K562 (cell line): ENCODE data around the gene EXOC3L1. TPM values are rescaled to one million over a fixed set of nuclear protein-coding genes. Genes with fewer than 3 reads are reported as not detected.

ENCODE experiments used
- ATAC-seq: fragments of 200-7000 bp; cut with Tn5 transposase; 3 replicates; pipeline ENCODE4 v1.9.1; 2020; ENCODE audit warnings: moderate library complexity
- BruUV-seq: library from RNA; stranded (reverse); fragments of 400-500 nt; replicated peaks from 2 replicates; lab custom pipeline; 2021; lab: Mats Ljungman, UMichigan
- CTCF ChIA-PET: fragments of 300-600 bp; formaldehyde crosslinking; extraction: SDS; loops from one replicate; lab custom pipeline; 2021; ENCODE audit warnings: low intra/inter-chr PET ratio; lab: Yijun Ruan, JAX
- POLR2A ChIA-PET: fragments of 300-600, 350-650 bp; sonication (Branson Sonifier 250); formaldehyde crosslinking; extraction: SDS; loops from one replicate; lab custom pipeline; 2021; ENCODE audit warnings: antibody characterized with exemption, inconsistent platforms; lab: Yijun Ruan, JAX
- DNase-seq, 4 experiments: peaks; one replicate each; pipeline versions ENCODE4 v3.0.0 to v3.0.0-alpha.2; 2011 to 2018; ENCODE audit warnings: low spot score in 3 of 4, mixed read lengths in 3 of 4; ENCODE audit errors: extremely low read depth in 1 of 4
- FAIRE-seq: peaks from 2 replicates; lab custom pipeline; 2011; peaks lifted over from hg19 to GRCh38; lab: Jason Lieb, UNC
- H2AFZ ChIP-seq: 2 replicates; pipeline ENCODE4 v1.6.0; 2011; ENCODE audit warnings: low read depth, low read length, control low read depth, inconsistent platforms
- H3K27ac ChIP-seq: fragments of 200-600 bp; 3 replicates; pipeline ENCODE4 v1.8.0; 2011; ENCODE audit warnings: low read depth, mild to moderate bottlenecking, control low read depth, inconsistent platforms, low read length, moderate library complexity, mixed read lengths; ENCODE audit errors: extremely low read depth
- H3K27me3 ChIP-seq, 2 experiments: fragments of 300-600 bp in 1 of 2; 2 replicates in 1 of 2; 3 replicates in 1 of 2; pipeline versions ENCODE4 v1.6.0 to v1.8.0; 2011; ENCODE audit warnings: inconsistent platforms in 2 of 2, low read length in 2 of 2, mild to moderate bottlenecking in 1 of 2, mixed read lengths in 1 of 2, moderate library complexity in 1 of 2; ENCODE audit not compliant: control insufficient read depth in 2 of 2, insufficient read depth in 2 of 2
- H3K36me3 ChIP-seq: fragments of 300-600 bp; 3 replicates; pipeline ENCODE4 v1.8.0; 2011; ENCODE audit warnings: mild to moderate bottlenecking, low read length, inconsistent platforms; ENCODE audit not compliant: control insufficient read depth, insufficient read depth
- H3K4me1 ChIP-seq, 2 experiments: fragments of 200-600 bp in 1 of 2; replicated peaks in 1 of 2; 2 replicates in 1 of 2; 3 replicates in 1 of 2; pipeline versions ENCODE4 v1.5.1 to v1.8.0; 2011; ENCODE audit warnings: inconsistent platforms in 2 of 2, low read length in 2 of 2, mild to moderate bottlenecking in 1 of 2, mixed read lengths in 1 of 2, moderate library complexity in 1 of 2; ENCODE audit not compliant: control insufficient read depth in 2 of 2, insufficient read depth in 2 of 2
- H3K4me2 ChIP-seq: 2 replicates; pipeline ENCODE4 v1.6.1; 2011; ENCODE audit warnings: low read length, control low read depth, inconsistent platforms, mixed read lengths; ENCODE audit not compliant: insufficient read depth
- H3K4me3 ChIP-seq: fragments of 200-600 bp; sonication (generic), shearing (Covaris generic); 2 replicates; pipeline ENCODE4 v1.5.1; 2016; ENCODE audit warnings: control low read depth, inconsistent platforms
- H3K79me2 ChIP-seq: fragments of 200-600 bp; 3 replicates; pipeline ENCODE4 v1.8.0; 2011; ENCODE audit warnings: low read length, inconsistent platforms; ENCODE audit not compliant: control insufficient read depth, insufficient read depth
- H3K9ac ChIP-seq, 2 experiments: 2 replicates each; pipeline versions ENCODE4 v1.6.0 to v1.6.1; 2011; ENCODE audit warnings: low read depth in 2 of 2, low read length in 2 of 2, control low read depth in 1 of 2, inconsistent platforms in 1 of 2, mild to moderate bottlenecking in 1 of 2, mixed read lengths in 1 of 2; ENCODE audit not compliant: insufficient read depth in 1 of 2
- H3K9me1 ChIP-seq: one replicate; pipeline ENCODE4 v1.6.0; 2011; ENCODE audit warnings: inconsistent platforms, mild to moderate bottlenecking, low read length, moderate library complexity; ENCODE audit not compliant: control insufficient read depth, insufficient read depth
- H3K9me3 ChIP-seq: replicated peaks from 2 replicates; pipeline ENCODE4 v1.5.1; 2011; ENCODE audit warnings: low read depth, low read length, inconsistent platforms; ENCODE audit not compliant: control insufficient read depth, insufficient read depth
- H4K20me1 ChIP-seq: replicated peaks from 2 replicates; pipeline ENCODE4 v1.6.1; 2011; ENCODE audit warnings: low read length, inconsistent platforms, mixed read lengths; ENCODE audit not compliant: control insufficient read depth, insufficient read depth
- HMG20B ChIP-seq: fragments of 250-450 bp; sonication (Bioruptor Pico); IDR thresholded peaks from 2 replicates; pipeline ENCODE4 v1.5.0; 2021; ENCODE audit warnings: mild to moderate bottlenecking
- HNRNPL ChIP-seq: fragments of 200-400 bp; formaldehyde crosslinking; IDR thresholded peaks from 2 replicates; pipeline ENCODE4 v1.6.1; 2017; ENCODE audit warnings: low read depth, mild to moderate bottlenecking, low read length
- RBBP5 ChIP-seq: fragments of 200-600 bp; sonication (generic); IDR thresholded peaks from 2 replicates; pipeline ENCODE4 v1.6.1; 2012; ENCODE audit warnings: borderline replicate concordance, mild to moderate bottlenecking, low read length, control low read depth, inconsistent platforms; ENCODE audit not compliant: insufficient read depth, poor library complexity, severe bottlenecking
- RBM39 ChIP-seq: fragments of 200-400 bp; formaldehyde crosslinking; optimal IDR thresholded peaks from 2 replicates; pipeline ENCODE3; 2018; ENCODE audit warnings: low read depth, low read length
- SMARCE1 ChIP-seq: fragments of 450-650 bp; IDR thresholded peaks from 2 replicates; pipeline ENCODE4 v1.7.1; 2016; ENCODE audit warnings: mild to moderate bottlenecking
- TCF3 ChIP-seq: sonication (generic); formaldehyde crosslinking; IDR thresholded peaks from 2 replicates; pipeline ENCODE4 v1.4.0; 2020; ENCODE audit warnings: mild to moderate bottlenecking, missing genetic modification reagents
- ZFP30 ChIP-seq: fragments of 250-450 bp; sonication (Bioruptor Pico); IDR thresholded peaks from 2 replicates; pipeline ENCODE4 v1.8.0; 2022; ENCODE audit warnings: moderate library complexity, mild to moderate bottlenecking, inconsistent platforms, borderline replicate concordance
- ZNF3 ChIP-seq: fragments of 250-450 bp; sonication (Bioruptor Pico); IDR thresholded peaks from 2 replicates; pipeline ENCODE4 v1.5.0; 2021; ENCODE audit warnings: mild to moderate bottlenecking, moderate library complexity
- ZNF561 ChIP-seq: fragments of 450-650 bp; formaldehyde crosslinking; conservative IDR thresholded peaks from 2 replicates; pipeline ENCODE4 v1.4.0; 2020; ENCODE audit warnings: mild to moderate bottlenecking, moderate library complexity
- WGBS: fragments of 100-300 bp; shearing (Covaris generic); methylation state at CpG from one replicate; pipeline ENCODE4 v1.1.6; 2016; ENCODE audit warnings: low coverage, mixed read lengths; ENCODE audit not compliant: insufficient coverage; ENCODE audit errors: missing lambda C conversion rate; 5-methylcytosine and 5-hydroxymethylcytosine counted together
- in situ Hi-C: fragments of 300-500 bp; cut with MboI; formaldehyde crosslinking; loops from 4 replicates; pipeline ENCODE4 v1.15.0; 2018; ENCODE audit warnings: inconsistent platforms, mixed read lengths
- intact Hi-C: fragments of 100-400 bp; cut with micrococcal nuclease; formaldehyde crosslinking; loops from 2 replicates; pipeline ENCODE4 v1.14.2; 2022
- polyA plus RNA-seq, 8 experiments: library from polyadenylated mRNA; depleted of rRNA in 4 of 8; stranded (reverse) in 5 of 8; unstranded in 3 of 8; fragments of >200 nt; fragmentation: Nextera tagmentation in 2 of 8; fragmentation: Illumina TruSeq in 1 of 8; extraction: Ambion mirVana in 2 of 8; extraction: Trizol in 1 of 8; gene quantifications; 2 replicates each; pipeline versions ENCODE4 v1.2.1 to v1.2.3, GENCODE V29; 2011 to 2014; ENCODE audit warnings: inconsistent platforms in 1 of 8, missing spikeins in 1 of 8
- total RNA-seq, 7 experiments: library from RNA; depleted of rRNA in 6 of 7; stranded (reverse); fragments of >200 nt in 6 of 7; fragmentation: Illumina TruSeq in 2 of 7; extraction: Trizol in 2 of 7; gene quantifications; 2 replicates each; pipeline versions ENCODE4 v1.2.1 to v1.2.3, GENCODE V29; 2011 to 2021; ENCODE audit warnings: low replicate concordance in 1 of 7
- TF ChIP-seq, protein P1 (sequence below): fragments of 200-800 bp; sonication (Bioruptor generic); IDR thresholded peaks from 2 replicates; pipeline ENCODE4 v1.6.1; 2017; ENCODE audit warnings: missing genetic modification characterization, missing compliant biosample characterization
- TF ChIP-seq, protein P2 (sequence below): fragments of 450-650 bp; IDR thresholded peaks from 2 replicates; pipeline ENCODE4 v1.7.0; 2016; ENCODE audit warnings: borderline replicate concordance
- TF ChIP-seq, protein P3 (sequence below): fragments of 250-450 bp; sonication (Bioruptor Pico); IDR thresholded peaks from 2 replicates; pipeline ENCODE4 v1.8.0; 2021; ENCODE audit warnings: mild to moderate bottlenecking, moderate library complexity
- TF ChIP-seq, protein P4 (sequence below): fragments of 450-650 bp; conservative IDR thresholded peaks from 2 replicates; pipeline ENCODE4 v1.6.1; 2016; ENCODE audit warnings: missing genetic modification characterization, low read depth, mild to moderate bottlenecking, control low read depth, missing compliant biosample characterization

EXOC3L1 gene
- total and polyA plus RNA-seq, 9 of the 15 experiments (the other 6 are each of a cell fraction or from before 2014, with no cell fraction given), result 0.08 TPM; not detected in 8

DNA sequence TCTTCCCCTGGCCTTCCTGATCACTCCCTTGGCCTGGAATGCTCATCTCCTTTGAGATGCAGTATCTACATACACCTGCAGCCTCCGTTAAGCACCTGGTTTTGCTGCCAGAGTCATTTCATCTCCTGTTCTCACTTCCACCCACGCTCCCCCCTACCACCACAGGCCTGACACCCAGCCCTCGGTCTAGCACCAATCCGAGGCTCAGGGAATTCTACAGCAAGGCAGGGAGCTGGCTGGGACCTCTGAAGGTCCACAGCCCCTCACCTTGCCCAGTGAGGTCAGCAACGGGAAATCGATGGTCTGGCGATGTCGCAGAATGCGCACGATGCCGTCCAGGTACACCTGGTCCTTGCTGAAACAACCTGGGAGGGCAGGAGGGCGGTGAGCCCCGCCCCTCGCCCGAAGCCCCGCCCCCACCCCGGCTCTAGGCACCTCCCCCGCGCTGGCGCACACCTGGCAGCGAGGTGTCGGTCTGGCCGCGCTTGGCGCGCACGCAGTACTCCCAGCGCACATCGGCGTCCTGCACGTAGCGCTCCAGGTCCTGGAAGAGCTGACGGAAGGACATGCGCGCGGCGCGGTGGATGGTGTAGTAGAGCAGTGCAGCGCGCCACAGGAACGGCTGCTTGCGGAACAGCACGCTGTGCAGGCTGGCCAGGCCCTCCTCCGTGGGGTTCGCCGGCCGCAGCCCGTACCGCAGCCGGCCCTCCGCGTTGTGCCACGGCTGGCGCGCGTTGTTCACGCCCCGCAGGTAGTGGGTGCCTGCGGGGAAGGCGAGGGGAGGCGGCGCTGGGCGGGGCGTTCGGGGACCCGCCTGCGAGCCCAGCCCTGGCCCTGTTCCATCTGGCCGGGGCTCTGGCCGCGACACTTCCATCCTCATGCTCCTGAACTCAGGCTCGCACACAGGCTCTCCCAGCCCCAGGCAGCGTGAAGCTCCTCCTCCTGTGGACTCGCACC is 11.9 kb downstream of the EXOC3L1 start:
- ChIA-PET CTCF (interaction anchor here (0.6 kb wide), 1 partner anchor 66 kb away, joined by 3 read pairs; no protein-coding TSS in a partner anchor), POLR2A (interaction anchor here (0.7 to 1.1 kb wide), 4 partner anchors 11 to 290 kb away, joined by 3 read pairs; partner anchors contain the start of gene EXOC3L1)
- Histone ChIP-seq H3K36me3 (no peaks in the 10 kb centered on the region), H3K27ac (no peak overlapping the region), H3K4me3 (peak overlapping the region; percentile 32), H3K4me1 (peaks cover 9 to 48% of the 10 kb centered on the region in 2 experiments), H3K4me2 (peak overlapping the region; percentile 61; the same call in 1 of the 2 replicates), H3K9me1 (no peaks in the 10 kb centered on the region), H3K9ac (peak overlapping the region in 1 of 2 experiments; percentile 72; a peak in 2 of 4 replicates), H3K9me3 (no peaks in the 10 kb centered on the region), H3K27me3 (no peaks in the 10 kb centered on the region), H2AFZ (0 out of 2 replicates have a peak overlapping the region, but pooled peaks have one; percentile 57), H3K79me2 (peaks cover 10% of the 10 kb centered on the region), H4K20me1 (no peaks in the 10 kb centered on the region)
- ATAC-seq (peak; percentile 81), FAIRE-seq (no peak), DNase-seq (peak; percentile 47 to 71 (median 65))
- intact Hi-C loops (no loop called here), in situ Hi-C loops (no loop called here)
- BruUV-seq, result no TSS peak
- 49% methylated on average over 56 of the region's 73 CpGs for WGBS
- TF ChIP-seq HMG20B (CRISPR knock-in tag), result no peak
- no peak for TF ChIP-seq SMARCE1
- TF ChIP-seq TCF3, result no peak
- TF ChIP-seq, protein P1, sequence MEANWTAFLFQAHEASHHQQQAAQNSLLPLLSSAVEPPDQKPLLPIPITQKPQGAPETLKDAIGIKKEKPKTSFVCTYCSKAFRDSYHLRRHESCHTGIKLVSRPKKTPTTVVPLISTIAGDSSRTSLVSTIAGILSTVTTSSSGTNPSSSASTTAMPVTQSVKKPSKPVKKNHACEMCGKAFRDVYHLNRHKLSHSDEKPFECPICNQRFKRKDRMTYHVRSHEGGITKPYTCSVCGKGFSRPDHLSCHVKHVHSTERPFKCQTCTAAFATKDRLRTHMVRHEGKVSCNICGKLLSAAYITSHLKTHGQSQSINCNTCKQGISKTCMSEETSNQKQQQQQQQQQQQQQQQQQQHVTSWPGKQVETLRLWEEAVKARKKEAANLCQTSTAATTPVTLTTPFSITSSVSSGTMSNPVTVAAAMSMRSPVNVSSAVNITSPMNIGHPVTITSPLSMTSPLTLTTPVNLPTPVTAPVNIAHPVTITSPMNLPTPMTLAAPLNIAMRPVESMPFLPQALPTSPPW (CRISPR knock-in tag), result peak; percentile 13; the same call in 1 of the 2 replicates
- TF ChIP-seq, protein P2, sequence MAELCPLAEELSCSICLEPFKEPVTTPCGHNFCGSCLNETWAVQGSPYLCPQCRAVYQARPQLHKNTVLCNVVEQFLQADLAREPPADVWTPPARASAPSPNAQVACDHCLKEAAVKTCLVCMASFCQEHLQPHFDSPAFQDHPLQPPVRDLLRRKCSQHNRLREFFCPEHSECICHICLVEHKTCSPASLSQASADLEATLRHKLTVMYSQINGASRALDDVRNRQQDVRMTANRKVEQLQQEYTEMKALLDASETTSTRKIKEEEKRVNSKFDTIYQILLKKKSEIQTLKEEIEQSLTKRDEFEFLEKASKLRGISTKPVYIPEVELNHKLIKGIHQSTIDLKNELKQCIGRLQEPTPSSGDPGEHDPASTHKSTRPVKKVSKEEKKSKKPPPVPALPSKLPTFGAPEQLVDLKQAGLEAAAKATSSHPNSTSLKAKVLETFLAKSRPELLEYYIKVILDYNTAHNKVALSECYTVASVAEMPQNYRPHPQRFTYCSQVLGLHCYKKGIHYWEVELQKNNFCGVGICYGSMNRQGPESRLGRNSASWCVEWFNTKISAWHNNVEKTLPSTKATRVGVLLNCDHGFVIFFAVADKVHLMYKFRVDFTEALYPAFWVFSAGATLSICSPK, result no peak
- TF ChIP-seq ZFP30 (CRISPR knock-in tag), result no peak
- TF ChIP-seq ZNF3, result no peak
- no peak for TF ChIP-seq RBBP5
- TF ChIP-seq, protein P3, sequence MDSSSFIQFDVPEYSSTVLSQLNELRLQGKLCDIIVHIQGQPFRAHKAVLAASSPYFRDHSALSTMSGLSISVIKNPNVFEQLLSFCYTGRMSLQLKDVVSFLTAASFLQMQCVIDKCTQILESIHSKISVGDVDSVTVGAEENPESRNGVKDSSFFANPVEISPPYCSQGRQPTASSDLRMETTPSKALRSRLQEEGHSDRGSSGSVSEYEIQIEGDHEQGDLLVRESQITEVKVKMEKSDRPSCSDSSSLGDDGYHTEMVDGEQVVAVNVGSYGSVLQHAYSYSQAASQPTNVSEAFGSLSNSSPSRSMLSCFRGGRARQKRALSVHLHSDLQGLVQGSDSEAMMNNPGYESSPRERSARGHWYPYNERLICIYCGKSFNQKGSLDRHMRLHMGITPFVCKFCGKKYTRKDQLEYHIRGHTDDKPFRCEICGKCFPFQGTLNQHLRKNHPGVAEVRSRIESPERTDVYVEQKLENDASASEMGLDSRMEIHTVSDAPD, result no peak
- TF ChIP-seq RBM39, result no peak
- no peak for TF ChIP-seq ZNF561 (CRISPR knock-in tag)
- TF ChIP-seq, protein P4, sequence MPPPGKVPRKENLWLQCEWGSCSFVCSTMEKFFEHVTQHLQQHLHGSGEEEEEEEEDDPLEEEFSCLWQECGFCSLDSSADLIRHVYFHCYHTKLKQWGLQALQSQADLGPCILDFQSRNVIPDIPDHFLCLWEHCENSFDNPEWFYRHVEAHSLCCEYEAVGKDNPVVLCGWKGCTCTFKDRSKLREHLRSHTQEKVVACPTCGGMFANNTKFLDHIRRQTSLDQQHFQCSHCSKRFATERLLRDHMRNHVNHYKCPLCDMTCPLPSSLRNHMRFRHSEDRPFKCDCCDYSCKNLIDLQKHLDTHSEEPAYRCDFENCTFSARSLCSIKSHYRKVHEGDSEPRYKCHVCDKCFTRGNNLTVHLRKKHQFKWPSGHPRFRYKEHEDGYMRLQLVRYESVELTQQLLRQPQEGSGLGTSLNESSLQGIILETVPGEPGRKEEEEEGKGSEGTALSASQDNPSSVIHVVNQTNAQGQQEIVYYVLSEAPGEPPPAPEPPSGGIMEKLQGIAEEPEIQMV (tag), result no peak
- TF ChIP-seq HNRNPL, result peak; percentile 16; the same call in 1 of the 2 replicates
